NB4 (cell line): Measurements from ENCODE around the gene REEP6.

Source experiments
- POLR2A ChIP-seq: IDR thresholded peaks from 2 replicates; pipeline ENCODE4 v1.6.1; 2011; ENCODE audit warnings: mild to moderate bottlenecking; ENCODE audit not compliant: insufficient read length; ENCODE audit errors: extremely low read depth
- TF ChIP-seq, protein P1 (sequence below): IDR thresholded peaks from one replicate; pipeline ENCODE4 v1.5.1; 2012; ENCODE audit warnings: low read depth, low read length

DNA sequence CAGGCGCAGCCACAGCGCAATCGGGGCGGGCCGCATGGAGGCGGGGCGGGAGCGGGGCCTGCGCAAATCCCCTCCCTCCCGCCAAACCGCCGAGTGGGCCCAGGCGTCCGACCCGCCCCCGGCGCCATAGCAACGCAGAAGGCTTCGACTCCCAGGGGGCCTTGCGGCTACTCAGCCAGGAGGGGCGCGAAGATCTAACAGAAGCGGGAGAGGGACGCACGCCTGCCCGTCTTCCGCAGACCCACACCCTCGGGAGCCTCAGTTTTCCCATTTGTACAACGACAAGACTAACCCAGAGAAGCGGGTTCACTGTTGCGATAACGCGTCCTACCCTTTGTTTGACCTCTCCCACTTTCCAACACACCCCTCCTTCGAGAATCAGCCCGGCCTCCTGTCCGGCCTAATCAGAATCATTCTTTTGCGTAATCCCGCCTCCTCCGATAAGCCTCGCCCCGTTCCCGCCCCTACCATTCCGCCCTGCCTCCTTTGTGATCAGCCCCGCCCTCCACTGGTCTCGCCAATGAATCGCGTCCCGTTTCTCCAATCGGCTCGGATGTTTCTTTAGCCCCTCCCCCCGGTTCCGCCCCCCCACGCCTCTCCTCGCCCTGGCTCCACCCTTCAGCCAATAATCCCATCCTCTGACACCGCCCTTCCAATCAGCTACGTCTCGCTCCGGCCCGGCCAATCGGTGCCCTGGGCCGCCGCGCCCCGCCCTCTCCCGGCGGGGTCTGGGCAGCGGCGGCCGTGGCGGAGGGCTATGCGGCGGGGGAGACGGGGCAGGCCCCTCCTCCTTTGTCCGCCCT lies 469 bp upstream of the REEP6 start, which contains the start of gene PCSK4:
- TF ChIP-seq, protein P1, sequence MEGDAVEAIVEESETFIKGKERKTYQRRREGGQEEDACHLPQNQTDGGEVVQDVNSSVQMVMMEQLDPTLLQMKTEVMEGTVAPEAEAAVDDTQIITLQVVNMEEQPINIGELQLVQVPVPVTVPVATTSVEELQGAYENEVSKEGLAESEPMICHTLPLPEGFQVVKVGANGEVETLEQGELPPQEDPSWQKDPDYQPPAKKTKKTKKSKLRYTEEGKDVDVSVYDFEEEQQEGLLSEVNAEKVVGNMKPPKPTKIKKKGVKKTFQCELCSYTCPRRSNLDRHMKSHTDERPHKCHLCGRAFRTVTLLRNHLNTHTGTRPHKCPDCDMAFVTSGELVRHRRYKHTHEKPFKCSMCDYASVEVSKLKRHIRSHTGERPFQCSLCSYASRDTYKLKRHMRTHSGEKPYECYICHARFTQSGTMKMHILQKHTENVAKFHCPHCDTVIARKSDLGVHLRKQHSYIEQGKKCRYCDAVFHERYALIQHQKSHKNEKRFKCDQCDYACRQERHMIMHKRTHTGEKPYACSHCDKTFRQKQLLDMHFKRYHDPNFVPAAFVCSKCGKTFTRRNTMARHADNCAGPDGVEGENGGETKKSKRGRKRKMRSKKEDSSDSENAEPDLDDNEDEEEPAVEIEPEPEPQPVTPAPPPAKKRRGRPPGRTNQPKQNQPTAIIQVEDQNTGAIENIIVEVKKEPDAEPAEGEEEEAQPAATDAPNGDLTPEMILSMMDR = no peak
- no peak for TF ChIP-seq POLR2A
